Kidney epithelial cell (primary cell): ENCODE measurements around the gene POLR1C. TPM values are rescaled to one million over a fixed set of nuclear protein-coding genes. Genes with fewer than 3 reads are reported as not detected.

ENCODE experiments used
- DNase-seq: peaks from one replicate; pipeline ENCODE4 v3.0.0-alpha.2; 2010; ENCODE audit warnings: low read depth
- H3K27me3 ChIP-seq: 2 replicates; pipeline ENCODE4 v1.6.0; 2011; ENCODE audit warnings: low read length; ENCODE audit not compliant: control insufficient read depth, insufficient read depth
- H3K36me3 ChIP-seq: 2 replicates; pipeline ENCODE4 v1.5.1; 2011; ENCODE audit warnings: low read length; ENCODE audit not compliant: control insufficient read depth, insufficient read depth
- H3K4me3 ChIP-seq: 2 replicates; pipeline ENCODE4 v1.5.1; 2011; ENCODE audit warnings: low read depth, mild to moderate bottlenecking, control low read depth, low read length
- total RNA-seq: library from RNA; depleted of rRNA; stranded (reverse); fragments of >200 nt; gene quantifications from 2 replicates; pipeline ENCODE4 v1.2.3, GENCODE V29; 2015
- TF ChIP-seq, protein P1 (sequence below): IDR thresholded peaks from 2 replicates; pipeline ENCODE4 v1.5.1; 2011; ENCODE audit warnings: mild to moderate bottlenecking, moderate library complexity, low read length, control low read depth, inconsistent platforms; ENCODE audit not compliant: insufficient read depth, poor library complexity, severe bottlenecking

Gene POLR1C
- total RNA-seq, 1 donor from 2014 or later = 46.8 TPM

DNA sequence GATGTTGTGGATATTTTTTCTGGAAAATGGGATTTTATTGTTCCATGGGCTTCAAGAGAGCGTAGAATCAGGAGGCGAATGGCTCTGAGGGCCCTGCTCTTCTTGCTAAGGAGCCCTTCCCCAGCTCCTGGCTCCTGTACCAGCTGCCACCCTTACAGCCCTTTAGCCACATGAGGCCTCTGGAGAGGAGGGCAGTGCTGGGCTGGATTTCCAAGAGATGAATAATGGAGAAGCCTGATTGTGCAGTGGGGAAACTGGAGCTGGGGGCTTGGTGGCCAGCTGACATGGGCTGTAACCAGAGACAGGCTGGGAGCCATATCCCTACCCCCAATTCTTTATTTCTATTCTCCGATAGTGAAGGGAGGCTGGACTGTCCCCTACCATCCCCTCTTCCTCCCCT, 16.0 kb upstream of the POLR1C start:
- peaks cover 3% of the 10 kb centered on the region for H3K36me3 ChIP-seq
- no peak for DNase-seq
- H3K27me3 ChIP-seq = no peaks in the 10 kb centered on the region
- no peak overlapping the region for H3K4me3 ChIP-seq
- TF ChIP-seq, protein P1, sequence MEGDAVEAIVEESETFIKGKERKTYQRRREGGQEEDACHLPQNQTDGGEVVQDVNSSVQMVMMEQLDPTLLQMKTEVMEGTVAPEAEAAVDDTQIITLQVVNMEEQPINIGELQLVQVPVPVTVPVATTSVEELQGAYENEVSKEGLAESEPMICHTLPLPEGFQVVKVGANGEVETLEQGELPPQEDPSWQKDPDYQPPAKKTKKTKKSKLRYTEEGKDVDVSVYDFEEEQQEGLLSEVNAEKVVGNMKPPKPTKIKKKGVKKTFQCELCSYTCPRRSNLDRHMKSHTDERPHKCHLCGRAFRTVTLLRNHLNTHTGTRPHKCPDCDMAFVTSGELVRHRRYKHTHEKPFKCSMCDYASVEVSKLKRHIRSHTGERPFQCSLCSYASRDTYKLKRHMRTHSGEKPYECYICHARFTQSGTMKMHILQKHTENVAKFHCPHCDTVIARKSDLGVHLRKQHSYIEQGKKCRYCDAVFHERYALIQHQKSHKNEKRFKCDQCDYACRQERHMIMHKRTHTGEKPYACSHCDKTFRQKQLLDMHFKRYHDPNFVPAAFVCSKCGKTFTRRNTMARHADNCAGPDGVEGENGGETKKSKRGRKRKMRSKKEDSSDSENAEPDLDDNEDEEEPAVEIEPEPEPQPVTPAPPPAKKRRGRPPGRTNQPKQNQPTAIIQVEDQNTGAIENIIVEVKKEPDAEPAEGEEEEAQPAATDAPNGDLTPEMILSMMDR = no peak

DNA sequence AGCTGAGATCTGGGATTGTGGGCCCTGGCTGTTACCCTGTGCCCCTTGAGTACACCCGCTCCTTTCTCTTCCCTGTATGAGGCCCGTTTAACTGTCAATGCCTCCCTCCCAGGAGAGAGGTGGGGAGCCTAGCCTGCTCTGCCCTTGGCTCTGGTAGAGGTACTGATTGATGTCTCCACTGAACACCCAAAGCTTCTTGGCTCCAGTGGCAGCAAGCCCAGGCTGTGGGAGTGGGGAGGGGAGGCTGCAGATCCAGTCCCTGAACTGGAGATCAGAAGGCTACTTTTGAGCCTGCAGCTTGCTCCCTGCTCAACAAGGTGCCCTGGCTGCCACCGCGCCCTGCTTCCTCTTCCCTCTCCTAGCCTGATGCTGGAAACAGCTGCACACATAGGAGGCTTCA, 14.2 kb upstream of the POLR1C start:
- no peak overlapping the region for H3K4me3 ChIP-seq
- H3K27me3 ChIP-seq = no peaks in the 10 kb centered on the region
- no peak for DNase-seq
- peaks cover 3% of the 10 kb centered on the region for H3K36me3 ChIP-seq
- TF ChIP-seq, protein P1 = no peak

DNA sequence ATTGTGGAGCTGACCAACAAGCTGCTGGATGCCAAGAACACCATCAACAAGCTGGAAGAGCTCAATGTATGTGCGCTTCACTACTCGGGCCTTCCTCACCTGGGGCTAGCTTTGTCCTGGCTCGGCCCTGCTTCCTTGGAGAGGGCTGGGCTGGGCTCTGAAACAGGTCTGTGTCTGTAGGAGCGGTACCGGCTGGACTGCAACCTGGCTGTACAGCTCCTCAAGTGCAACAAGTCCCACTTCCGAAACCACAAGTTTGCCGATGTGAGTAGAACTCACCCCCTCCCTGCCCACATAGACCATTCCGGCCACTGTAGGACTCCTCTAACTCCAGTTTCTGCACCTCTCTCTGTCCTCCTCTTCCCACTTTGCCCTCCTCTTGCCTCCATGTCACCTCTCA, 13.4 kb upstream of the POLR1C start:
- no peak for DNase-seq
- peaks cover 3% of the 10 kb centered on the region for H3K36me3 ChIP-seq

DNA sequence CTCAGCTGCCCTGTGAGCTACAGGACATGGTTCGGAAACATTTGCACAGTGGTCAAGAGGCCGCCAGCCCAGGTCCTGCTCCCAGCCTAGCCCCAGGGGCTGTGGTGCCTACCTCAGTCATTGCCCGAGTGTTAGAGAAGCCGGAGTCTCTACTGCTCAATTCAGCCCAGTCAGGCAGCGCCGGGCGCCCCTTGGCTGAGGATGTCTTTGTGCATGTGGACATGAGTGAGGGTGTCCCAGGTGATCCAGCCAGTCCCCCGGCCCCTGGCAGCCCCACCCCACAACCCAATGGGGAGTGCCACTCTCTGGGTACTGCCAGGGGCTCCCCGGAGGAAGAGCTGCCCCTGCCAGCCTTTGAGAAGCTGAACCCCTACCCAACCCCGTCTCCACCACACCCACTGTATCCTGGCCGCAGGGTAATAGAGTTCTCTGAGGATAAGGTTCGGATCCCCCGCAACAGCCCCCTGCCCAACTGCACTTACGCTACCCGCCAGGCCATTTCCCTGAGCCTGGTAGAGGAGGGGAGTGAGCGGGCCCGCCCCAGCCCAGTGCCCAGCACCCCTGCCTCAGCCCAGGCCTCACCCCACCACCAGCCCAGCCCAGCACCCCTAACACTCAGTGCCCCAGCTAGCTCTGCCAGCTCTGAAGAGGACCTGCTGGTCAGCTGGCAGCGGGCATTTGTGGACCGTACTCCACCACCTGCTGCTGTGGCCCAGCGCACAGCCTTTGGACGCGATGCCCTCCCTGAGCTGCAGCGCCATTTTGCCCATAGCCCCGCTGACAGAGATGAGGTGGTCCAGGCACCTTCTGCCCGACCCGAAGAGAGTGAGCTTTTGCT, 11.9 kb upstream of the POLR1C start:
- Histone ChIP-seq H3K27me3 (peaks cover 9% of the 10 kb centered on the region), H3K36me3 (peaks cover 3% of the 10 kb centered on the region), H3K4me3 (no peak overlapping the region)
- TF ChIP-seq, protein P1 = no peak
- no peak for DNase-seq

More for the DNA sequence above, 13.4 kb upstream of the POLR1C start:
- Histone ChIP-seq H3K27me3 (no peaks in the 10 kb centered on the region), H3K4me3 (no peak overlapping the region)
- TF ChIP-seq, protein P1 = no peak

DNA sequence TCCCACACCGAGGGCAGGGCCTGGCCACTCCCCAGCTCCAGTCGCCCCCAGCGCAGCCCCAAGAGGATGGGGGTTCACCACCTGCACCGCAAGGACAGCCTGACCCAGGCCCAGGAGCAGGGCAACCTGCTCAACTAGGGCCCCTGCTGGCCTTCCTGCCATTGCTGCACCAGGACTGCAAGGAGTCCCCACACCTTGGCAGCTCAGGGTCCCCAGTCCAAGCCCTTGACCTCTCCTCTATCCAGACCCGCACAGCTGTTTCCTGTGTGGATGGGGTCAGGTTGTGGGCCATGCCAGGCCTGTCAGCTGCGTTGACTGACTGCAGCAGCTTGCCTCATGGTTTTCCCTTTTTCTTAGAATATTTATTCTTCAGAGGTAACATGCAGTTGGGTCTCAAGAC, 11.2 kb upstream of the POLR1C start:
- Histone ChIP-seq H3K27me3 (peaks cover 9% of the 10 kb centered on the region), H3K36me3 (peaks cover 4% of the 10 kb centered on the region), H3K4me3 (no peak overlapping the region)
- TF ChIP-seq, protein P1 = no peak
- DNase-seq = no peak

DNA sequence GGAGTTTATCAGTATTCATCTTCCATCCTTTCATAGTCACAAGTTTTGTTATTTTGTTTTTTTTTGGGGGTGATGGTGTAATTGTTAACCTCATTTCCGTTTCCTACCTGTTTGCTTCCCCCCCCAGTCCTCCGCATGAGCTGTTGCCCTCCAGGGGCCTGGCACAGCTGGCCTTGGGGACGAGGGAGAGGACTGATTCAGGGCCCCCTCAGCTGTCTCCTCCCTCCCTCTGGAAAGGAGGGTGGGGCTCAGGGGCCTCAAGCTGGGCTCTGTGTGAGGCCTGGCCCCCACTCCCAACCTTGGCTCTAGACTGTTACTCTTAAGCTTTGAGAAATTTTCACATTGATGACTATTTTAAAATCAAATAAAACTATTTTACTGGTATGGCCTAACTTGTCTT, 10.7 kb upstream of the POLR1C start:
- Histone ChIP-seq H3K4me3 (no peak overlapping the region), H3K27me3 (peaks cover 9% of the 10 kb centered on the region), H3K36me3 (peaks cover 5% of the 10 kb centered on the region)
- no peak for DNase-seq
- TF ChIP-seq, protein P1 = no peak
